T-helper 2 cell treated with Interferon-gamma antibody and Interleukin-4, amounts not matched to agents 5 μg/mL and 100 μg/mL, for 36 hours (primary cell): ENCODE measurements around the gene LEP.
A peak's percentile ranks its signal among the peaks of the same experiment; 100 is the strongest.
"Not testable (repeated sequence)": the region's sequence is repeated elsewhere in the genome, so short reads cannot be mapped to it uniquely, and the experiment has no call there.

Source experiments
- DNase-seq: peaks from one replicate; pipeline ENCODE4 v3.0.0; 2021; ENCODE audit warnings: low spot score
- H3K27ac Mint-ChIP-seq: one replicate; pipeline ENCODE4 v1.8.0; 2021; ENCODE audit warnings: mild to moderate bottlenecking, mixed read lengths
- H3K27me3 Mint-ChIP-seq: one replicate; pipeline ENCODE4 v1.8.0; 2021; ENCODE audit warnings: low read depth, mixed read lengths
- H3K36me3 Mint-ChIP-seq: one replicate; pipeline ENCODE4 v1.8.0; 2021; ENCODE audit warnings: low read depth, mixed read lengths
- H3K4me1 Mint-ChIP-seq: one replicate; pipeline ENCODE4 v1.8.0; 2021; ENCODE audit warnings: low read depth, mixed read lengths
- H3K4me3 Mint-ChIP-seq: one replicate; pipeline ENCODE4 v1.8.0; 2022; ENCODE audit warnings: mild to moderate bottlenecking, moderate library complexity, mixed read lengths
- H3K9me3 Mint-ChIP-seq: one replicate; pipeline ENCODE4 v1.8.0; 2021; ENCODE audit warnings: mixed read lengths

LEP gene

GRCh38 chr7:128219636-128220035 is 21.4 kb upstream of the LEP start:
- no peak for DNase-seq
- Mint-ChIP-seq H3K4me1 (no peaks in the 10 kb centered on the region), H3K4me3 (no peak overlapping the region), H3K27me3 (peaks cover 21% of the 10 kb centered on the region), H3K27ac (no peak overlapping the region), H3K36me3 (no peaks in the 10 kb centered on the region), H3K9me3 (no peaks in the 10 kb centered on the region)

GRCh38 chr7:128221929-128222403 is 19.1 kb upstream of the LEP start:
- Mint-ChIP-seq H3K4me3 (no peak overlapping the region), H3K27ac (no peak overlapping the region), H3K4me1 (no peaks in the 10 kb centered on the region), H3K9me3 (no peaks in the 10 kb centered on the region), H3K27me3 (peaks cover 28% of the 10 kb centered on the region), H3K36me3 (no peaks in the 10 kb centered on the region)
- DNase-seq: no peak

GRCh38 chr7:128226132-128226980 is 14.7 kb upstream of the LEP start:
- H3K4me3 Mint-ChIP-seq: no peak overlapping the region
- peaks cover 18% of the 10 kb centered on the region for H3K27me3 Mint-ChIP-seq
- no peaks in the 10 kb centered on the region for H3K9me3 Mint-ChIP-seq
- no peak overlapping the region for H3K27ac Mint-ChIP-seq
- H3K4me1 Mint-ChIP-seq: no peaks in the 10 kb centered on the region
- DNase-seq: no peak
- H3K36me3 Mint-ChIP-seq: no peaks in the 10 kb centered on the region

- Mint-ChIP-seq H3K4me3 (no peak overlapping the region), H3K9me3 (no peaks in the 10 kb centered on the region), H3K36me3 (no peaks in the 10 kb centered on the region), H3K27me3 (peaks cover 16% of the 10 kb centered on the region), H3K27ac (no peak overlapping the region), H3K4me1 (no peaks in the 10 kb centered on the region)
- DNase-seq: no peak
Observed at GRCh38 chr7:128227271-128227670, 13.8 kb upstream of the LEP start.

GRCh38 chr7:128231021-128231420 is 10.1 kb upstream of the LEP start:
- no peak for DNase-seq
- H3K4me1 Mint-ChIP-seq: no peaks in the 10 kb centered on the region
- H3K9me3 Mint-ChIP-seq: no peaks in the 10 kb centered on the region
- no peak overlapping the region for H3K27ac Mint-ChIP-seq
- no peak overlapping the region for H3K4me3 Mint-ChIP-seq
- H3K36me3 Mint-ChIP-seq: no peaks in the 10 kb centered on the region
- H3K27me3 Mint-ChIP-seq: peaks cover 17% of the 10 kb centered on the region

- H3K4me3 Mint-ChIP-seq: no peak overlapping the region
- peaks cover 2% of the 10 kb centered on the region for H3K4me1 Mint-ChIP-seq
- no peak overlapping the region for H3K27ac Mint-ChIP-seq
- H3K9me3 Mint-ChIP-seq: no peaks in the 10 kb centered on the region
- H3K36me3 Mint-ChIP-seq: no peaks in the 10 kb centered on the region
- DNase-seq: no peak
- peaks cover 14% of the 10 kb centered on the region for H3K27me3 Mint-ChIP-seq
Observed at GRCh38 chr7:128231677-128232076, 9.4 kb upstream of the LEP start.

GRCh38 chr7:128233471-128233870 is 7.6 kb upstream of the LEP start:
- H3K4me3 Mint-ChIP-seq: no peak overlapping the region
- H3K27me3 Mint-ChIP-seq: peaks cover 12% of the 10 kb centered on the region
- H3K9me3 Mint-ChIP-seq: peaks cover 5% of the 10 kb centered on the region
- H3K27ac Mint-ChIP-seq: no peak overlapping the region
- H3K4me1 Mint-ChIP-seq: peaks cover 10% of the 10 kb centered on the region
- DNase-seq: no peak
- H3K36me3 Mint-ChIP-seq: peaks cover 3% of the 10 kb centered on the region

- no peak overlapping the region for H3K4me3 Mint-ChIP-seq
- peaks cover 3% of the 10 kb centered on the region for H3K36me3 Mint-ChIP-seq
- peaks cover 12% of the 10 kb centered on the region for H3K27me3 Mint-ChIP-seq
- H3K27ac Mint-ChIP-seq: no peak overlapping the region
- peaks cover 10% of the 10 kb centered on the region for H3K4me1 Mint-ChIP-seq
- no peak for DNase-seq
- H3K9me3 Mint-ChIP-seq: peaks cover 14% of the 10 kb centered on the region
Observed at GRCh38 chr7:128234476-128235026, 6.5 kb upstream of the LEP start.

GRCh38 chr7:128235471-128235870 is 5.6 kb upstream of the LEP start:
- Mint-ChIP-seq H3K4me3 (no peak overlapping the region), H3K36me3 (peaks cover 3% of the 10 kb centered on the region), H3K27ac (no peak overlapping the region), H3K27me3 (peaks cover 6% of the 10 kb centered on the region), H3K4me1 (peaks cover 10% of the 10 kb centered on the region), H3K9me3 (peaks cover 14% of the 10 kb centered on the region)
- DNase-seq: no peak

GRCh38 chr7:128236924-128237586 is 4.0 kb upstream of the LEP start:
- H3K9me3 Mint-ChIP-seq: peaks cover 14% of the 10 kb centered on the region
- DNase-seq: peak; percentile 28

GRCh38 chr7:128239146-128239545 is 1.9 kb upstream of the LEP start:
- DNase-seq, H3K27ac Mint-ChIP-seq, H3K4me1 Mint-ChIP-seq, H3K36me3 Mint-ChIP-seq, H3K4me3 Mint-ChIP-seq, H3K27me3 Mint-ChIP-seq: not testable (repeated sequence)
- H3K9me3 Mint-ChIP-seq: peaks cover 14% of the 10 kb centered on the region

More at GRCh38 chr7:128236924-128237586, 4.0 kb upstream of the LEP start:
- Mint-ChIP-seq H3K27me3 (peaks cover 7% of the 10 kb centered on the region), H3K36me3 (peaks cover 3% of the 10 kb centered on the region), H3K27ac (peak overlapping the region; percentile 64), H3K4me1 (peaks cover 10% of the 10 kb centered on the region), H3K4me3 (peak overlapping the region; percentile 25)

- H3K36me3 Mint-ChIP-seq: no peaks in the 10 kb centered on the region
- peaks cover 4% of the 10 kb centered on the region for H3K27me3 Mint-ChIP-seq
- no peak overlapping the region for H3K27ac Mint-ChIP-seq
- H3K4me1 Mint-ChIP-seq: no peaks in the 10 kb centered on the region
- DNase-seq: no peak
- H3K4me3 Mint-ChIP-seq: no peak overlapping the region
- H3K9me3 Mint-ChIP-seq: peaks cover 14% of the 10 kb centered on the region
Observed at GRCh38 chr7:128242661-128243060, 1.6 kb downstream of the LEP start.

- H3K27me3 Mint-ChIP-seq: peaks cover 4% of the 10 kb centered on the region
- no peak for DNase-seq
- H3K4me3 Mint-ChIP-seq: no peak overlapping the region
- no peaks in the 10 kb centered on the region for H3K4me1 Mint-ChIP-seq
- H3K36me3 Mint-ChIP-seq: no peaks in the 10 kb centered on the region
- peaks cover 12% of the 10 kb centered on the region for H3K9me3 Mint-ChIP-seq
- no peak overlapping the region for H3K27ac Mint-ChIP-seq
Observed at GRCh38 chr7:128243273-128243672, 2.2 kb downstream of the LEP start.

- no peaks in the 10 kb centered on the region for H3K36me3 Mint-ChIP-seq
- H3K9me3 Mint-ChIP-seq: no peaks in the 10 kb centered on the region
- no peak overlapping the region for H3K4me3 Mint-ChIP-seq
- H3K4me1 Mint-ChIP-seq: no peaks in the 10 kb centered on the region
- H3K27ac Mint-ChIP-seq: no peak overlapping the region
- peaks cover 4% of the 10 kb centered on the region for H3K27me3 Mint-ChIP-seq
- no peak for DNase-seq
Observed at GRCh38 chr7:128244861-128245260, 3.8 kb downstream of the LEP start.
